Stimulated activated CD4-positive, alpha-beta T cell treated with anti-CD3 and anti-CD28 coated beads, Interleukin-12 subunit alpha, Interleukin-12 subunit beta, amount 100 ng/mL, for 4 hours (primary cell): ENCODE results near the gene SCYGR1.
"Not testable (repeated sequence)": the region's sequence is repeated elsewhere in the genome, so short reads cannot be mapped to it uniquely, and the experiment has no call there.

Experiments used
- DNase-seq: peaks from one replicate; pipeline ENCODE4 v3.0.0-alpha.2; 2020

The SCYGR1 gene

GRCh38 chr2:227368574-227368973, 19.2 kb downstream of the SCYGR1 start:
- no peak for DNase-seq

GRCh38 chr2:227367427-227367795, 20.3 kb downstream of the SCYGR1 start:
- no peak for DNase-seq

GRCh38 chr2:227366769-227367426, 20.9 kb downstream of the SCYGR1 start:
- DNase-seq = no peak

- no peak for DNase-seq
Measured at GRCh38 chr2:227365833-227366232, 21.9 kb downstream of the SCYGR1 start.

GRCh38 chr2:227364585-227365263, 23.0 kb downstream of the SCYGR1 start:
- DNase-seq = not testable (repeated sequence)

GRCh38 chr2:227363756-227364155, 24.0 kb downstream of the SCYGR1 start:
- no peak for DNase-seq

GRCh38 chr2:227360351-227360750, 27.4 kb downstream of the SCYGR1 start:
- no peak for DNase-seq

- DNase-seq = no peak
Measured at GRCh38 chr2:227351639-227352038, 36.1 kb downstream of the SCYGR1 start.

- no peak for DNase-seq
Measured at GRCh38 chr2:227349989-227350612, 37.6 kb downstream of the SCYGR1 start.

GRCh38 chr2:227348324-227348723, 39.4 kb downstream of the SCYGR1 start:
- DNase-seq = no peak

GRCh38 chr2:227347117-227347516, 40.6 kb downstream of the SCYGR1 start:
- DNase-seq = no peak

GRCh38 chr2:227344231-227344630, 43.5 kb downstream of the SCYGR1 start:
- no peak for DNase-seq

- no peak for DNase-seq
Measured at GRCh38 chr2:227341553-227341952, 46.2 kb downstream of the SCYGR1 start.

GRCh38 chr2:227340106-227340505, 47.6 kb downstream of the SCYGR1 start:
- no peak for DNase-seq

- DNase-seq = no peak
Measured at GRCh38 chr2:227339098-227339599, 48.6 kb downstream of the SCYGR1 start.
